SHP77 treated with DMSO at 0.1 percent for 48 hours (cell line): Measurements from ENCODE around the gene GSTT2.
"Not testable (repeated sequence)": the region's sequence is repeated elsewhere in the genome, so short reads cannot be mapped to it uniquely, and the experiment has no call there.

Experiments used
- DNase-seq: peaks from one replicate; lab custom pipeline; 2025; lab: John Stamatoyannopoulos, UW

Gene GSTT2

DNA sequence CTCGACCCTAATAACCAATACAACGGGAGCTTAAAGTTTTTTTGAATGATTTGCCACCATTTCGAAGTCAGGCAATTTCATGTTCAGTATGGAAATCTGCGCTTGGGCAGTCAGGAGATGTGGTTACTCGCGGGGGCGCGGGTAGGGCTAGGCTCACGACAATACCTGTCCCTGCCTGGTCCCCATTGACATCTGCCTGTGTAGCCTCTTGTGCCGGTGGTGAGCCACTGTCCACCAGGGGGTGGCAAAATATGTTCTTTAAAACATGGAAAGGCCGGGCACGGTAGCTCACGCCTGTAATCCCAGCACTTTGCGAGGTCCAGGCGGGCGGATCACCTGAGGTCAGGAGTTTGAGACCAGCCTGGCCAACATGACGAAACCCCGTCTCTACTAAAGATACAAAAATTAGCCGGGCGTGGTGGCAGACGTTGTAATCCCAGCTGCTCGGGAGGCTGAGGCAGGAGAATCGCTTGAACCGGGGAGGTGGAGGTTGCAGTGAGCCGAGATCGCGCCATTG lies 5.0 kb upstream of the GSTT2 start:
- DNase-seq = not testable (repeated sequence)

DNA sequence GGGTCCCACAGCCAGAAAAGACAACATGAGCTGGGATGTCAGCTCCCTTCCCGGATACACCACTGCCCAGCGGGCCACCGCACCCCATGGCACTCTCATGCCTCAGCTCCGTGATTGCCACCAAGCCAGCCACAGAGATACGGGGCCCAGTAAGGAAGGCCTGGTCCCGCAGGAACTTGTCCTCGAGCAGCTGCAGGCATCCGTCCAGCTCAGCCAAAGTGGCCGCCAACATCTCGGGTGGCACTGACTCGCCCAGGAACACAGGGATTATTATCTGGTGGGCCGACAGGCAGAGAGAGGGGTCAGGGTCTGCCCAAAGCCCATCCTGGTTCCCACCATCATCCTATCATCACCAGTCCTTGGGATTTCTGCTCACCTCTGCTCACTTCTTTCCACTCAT lies 2.6 kb upstream of the GSTT2 start:
- DNase-seq = not testable (repeated sequence)

DNA sequence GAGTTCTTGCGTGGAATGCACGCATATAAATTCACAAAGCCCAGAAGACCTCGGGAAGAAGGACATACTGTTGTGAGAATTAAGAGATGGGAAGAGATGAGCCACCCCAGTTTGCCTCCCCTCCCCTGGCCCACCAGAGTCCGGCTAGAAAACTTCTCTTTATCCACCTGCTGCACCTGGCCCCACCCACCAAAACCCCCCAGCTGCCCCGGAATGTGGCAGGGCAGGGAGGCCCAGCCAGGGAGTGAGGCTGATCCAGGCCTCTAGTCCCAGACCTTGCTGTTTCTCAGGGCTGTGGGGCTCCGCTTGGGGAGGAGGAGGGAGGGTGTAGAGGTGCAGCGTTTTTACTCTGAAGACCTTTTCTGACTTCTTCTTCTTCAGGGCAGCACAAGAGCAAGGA lies 633 bp downstream of the GSTT2 start:
- not testable (repeated sequence) for DNase-seq

DNA sequence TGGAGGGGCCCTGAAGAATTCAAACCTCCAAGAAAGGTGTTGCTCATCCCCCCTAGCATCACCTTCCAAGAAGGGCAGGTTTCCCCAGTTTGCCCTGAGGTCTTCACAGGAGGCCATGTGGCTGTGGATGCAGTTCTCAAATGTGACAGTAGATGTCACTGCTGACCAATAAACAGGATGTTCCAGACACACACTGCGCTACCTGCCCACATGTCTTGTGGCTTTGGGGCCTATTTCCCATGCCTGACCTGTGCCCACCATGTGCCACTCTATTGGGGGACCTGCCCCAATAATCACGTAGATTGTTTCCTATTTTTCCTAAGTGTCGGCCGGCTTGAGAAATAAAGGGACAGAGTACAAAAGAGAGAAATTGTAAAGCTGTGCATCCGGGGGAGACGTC lies 4.5 kb downstream of the GSTT2 start:
- no peak for DNase-seq

DNA sequence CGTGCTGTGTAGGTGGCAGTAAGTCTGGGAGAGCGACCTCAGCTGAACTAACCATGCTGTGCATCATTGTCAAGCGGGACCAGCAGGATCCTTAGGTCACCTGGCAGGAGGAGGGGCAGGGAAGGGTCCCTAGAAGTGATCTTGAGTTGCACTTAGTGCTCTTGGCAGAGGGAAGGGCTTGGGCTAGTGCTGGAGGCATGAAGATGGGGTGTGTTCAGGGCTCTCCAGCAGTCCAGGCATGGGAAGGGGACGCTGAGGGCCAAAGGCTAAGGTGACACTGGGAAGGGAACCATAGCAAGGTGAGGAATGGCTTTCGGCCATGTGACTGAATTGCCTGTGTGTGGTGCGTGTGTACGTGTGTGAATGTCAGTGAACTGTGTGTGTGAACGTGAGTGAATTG lies 6.2 kb downstream of the GSTT2 start:
- DNase-seq = not testable (repeated sequence)

DNA sequence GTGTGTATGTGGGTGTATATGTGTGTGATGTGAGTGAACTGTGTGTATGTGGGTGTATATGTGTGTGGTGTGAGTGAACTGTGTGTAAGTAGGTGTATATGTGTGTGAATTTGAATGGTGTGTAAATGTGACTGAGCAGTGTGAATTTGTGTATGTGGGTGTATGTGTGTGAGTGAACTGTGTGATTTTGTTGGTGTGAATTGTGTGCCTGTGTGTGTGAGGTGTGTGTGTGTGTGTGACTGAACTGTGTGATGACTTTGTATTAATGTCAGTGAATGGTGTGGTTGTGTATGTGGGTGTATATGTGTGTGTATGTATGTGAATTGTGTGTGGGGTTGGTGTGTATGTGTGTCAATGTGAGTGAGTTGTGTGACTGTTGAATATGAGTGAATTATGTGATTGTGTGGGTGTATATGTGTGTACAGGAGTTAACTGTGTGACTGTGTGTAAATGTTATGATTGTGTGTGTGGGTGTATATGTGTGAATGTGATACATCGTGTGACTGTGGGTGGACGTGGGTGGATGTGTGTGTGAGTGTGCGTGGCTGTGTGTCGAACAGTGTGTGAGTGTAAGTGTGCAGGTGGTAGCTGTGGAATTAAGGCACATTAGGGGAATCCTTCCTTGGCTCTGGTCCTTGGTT lies 6.7 kb downstream of the GSTT2 start:
- DNase-seq = not testable (repeated sequence)

DNA sequence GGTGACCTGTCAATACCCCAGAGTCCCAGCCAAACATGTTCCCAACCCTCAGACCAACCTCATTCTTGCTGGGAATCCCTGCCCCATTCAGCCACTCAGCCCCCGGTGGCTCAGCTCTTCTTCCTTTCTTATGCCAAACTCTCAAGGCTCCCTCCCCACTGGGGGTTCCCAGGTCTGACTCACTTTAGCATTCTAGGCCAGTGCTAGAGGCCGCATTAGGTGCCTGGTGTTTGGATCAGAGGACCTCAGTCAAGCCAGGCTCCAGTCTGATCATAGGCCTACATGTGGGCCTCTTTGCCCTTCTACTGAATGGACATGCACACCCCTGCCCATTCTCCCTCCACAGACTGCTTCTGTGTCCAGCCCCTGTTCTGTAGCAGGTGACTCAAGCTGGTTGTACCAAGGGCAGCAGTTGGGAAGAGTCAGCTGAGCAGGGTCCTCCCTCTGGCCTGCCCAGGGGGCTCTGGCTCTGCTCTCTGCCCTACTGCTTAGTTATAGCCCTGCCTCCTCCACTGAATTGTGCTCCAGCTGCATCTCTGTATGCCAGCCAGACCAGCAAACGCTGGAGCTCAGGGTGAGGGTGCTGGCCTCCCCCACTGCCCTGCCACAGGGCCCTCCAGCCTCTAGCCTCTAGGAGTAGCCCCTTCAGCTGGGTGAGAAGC lies 9.8 kb downstream of the GSTT2 start:
- not testable (repeated sequence) for DNase-seq

DNA sequence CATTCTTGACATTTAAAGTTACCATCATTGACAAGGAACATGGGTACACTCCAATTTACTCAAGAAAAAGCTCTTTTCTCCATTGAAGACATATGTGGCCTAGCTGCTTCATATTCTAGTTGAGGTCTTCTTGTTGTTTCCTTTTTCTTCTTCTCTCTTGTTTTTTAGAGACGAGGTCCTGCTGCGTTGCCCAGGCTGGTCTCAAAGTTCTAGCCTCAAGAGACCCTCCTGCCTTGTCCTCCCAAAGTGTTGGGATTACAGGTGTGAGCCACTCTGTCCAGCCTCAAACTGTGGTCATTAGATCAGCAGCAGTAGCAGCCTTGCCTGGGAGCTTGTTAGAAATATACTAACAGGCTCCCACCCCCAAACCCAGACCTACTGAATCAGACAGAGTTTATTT lies 13.1 kb downstream of the GSTT2 start:
- not testable (repeated sequence) for DNase-seq

DNA sequence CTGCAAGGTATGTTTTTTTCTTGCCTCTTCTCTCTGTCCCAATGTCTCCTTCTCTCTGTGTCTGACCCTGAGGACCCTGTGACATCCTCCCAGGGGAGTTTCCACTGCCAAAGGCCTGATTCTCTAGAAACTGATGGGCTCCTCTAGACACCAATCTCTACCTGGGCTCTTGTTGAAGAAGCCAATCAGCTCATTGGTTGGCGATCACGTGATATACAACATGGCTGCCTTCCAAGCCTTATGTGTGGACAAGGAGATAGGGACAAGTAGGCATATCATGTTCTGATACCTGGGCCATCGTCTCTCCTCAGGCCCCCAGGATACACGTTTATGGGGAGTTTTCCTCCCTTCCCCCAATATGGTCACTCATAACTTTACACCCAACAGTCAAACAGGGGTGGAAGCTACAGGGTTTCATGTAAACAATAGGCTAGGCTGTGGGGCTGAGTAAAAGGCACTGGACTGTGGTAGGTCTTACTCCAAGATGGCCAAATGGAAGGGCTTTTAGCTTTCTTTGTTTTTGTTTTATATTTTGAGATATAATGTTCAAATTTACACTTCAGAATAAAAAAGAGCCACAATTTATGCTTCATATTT lies 13.7 kb downstream of the GSTT2 start:
- not testable (repeated sequence) for DNase-seq

DNA sequence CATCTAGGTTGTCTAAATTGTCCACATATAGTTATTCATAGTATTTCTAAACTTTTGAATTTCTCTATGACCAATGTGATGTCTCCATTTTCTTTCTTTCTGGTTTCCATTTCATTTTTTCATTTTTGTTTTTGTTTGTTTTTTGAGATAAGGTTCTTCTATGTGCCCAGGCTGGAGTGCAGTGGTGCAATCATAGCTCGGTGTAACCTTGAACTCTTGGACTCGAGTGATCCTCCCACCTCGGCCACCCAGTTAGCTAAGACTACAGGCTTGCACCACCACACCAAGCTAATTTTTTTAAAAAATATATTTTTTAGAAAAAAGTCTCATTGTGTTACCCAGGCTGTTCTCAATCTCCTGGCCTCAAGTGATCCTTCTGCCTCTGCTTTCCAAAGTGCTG lies 17.2 kb downstream of the GSTT2 start:
- no peak for DNase-seq

DNA sequence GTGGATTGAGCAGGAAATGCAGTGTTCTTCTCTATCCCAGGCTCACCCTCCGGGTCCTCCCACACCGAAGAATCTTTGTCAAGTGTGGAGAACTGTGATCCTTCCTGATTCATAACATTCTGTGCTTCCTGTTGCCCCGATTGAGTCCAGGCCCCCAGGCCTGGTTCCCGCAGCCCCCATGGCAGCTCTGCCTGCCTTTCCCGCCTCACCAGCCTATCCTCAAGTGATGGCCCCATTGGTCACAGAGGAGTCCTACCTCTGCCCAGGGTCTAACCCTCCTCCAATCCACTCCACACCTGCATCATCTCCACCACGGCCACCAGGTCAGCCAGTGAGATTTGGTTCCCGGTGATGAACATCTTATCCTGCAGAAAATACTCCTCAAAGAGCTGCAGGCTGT lies 19.8 kb downstream of the GSTT2 start:
- not testable (repeated sequence) for DNase-seq

DNA sequence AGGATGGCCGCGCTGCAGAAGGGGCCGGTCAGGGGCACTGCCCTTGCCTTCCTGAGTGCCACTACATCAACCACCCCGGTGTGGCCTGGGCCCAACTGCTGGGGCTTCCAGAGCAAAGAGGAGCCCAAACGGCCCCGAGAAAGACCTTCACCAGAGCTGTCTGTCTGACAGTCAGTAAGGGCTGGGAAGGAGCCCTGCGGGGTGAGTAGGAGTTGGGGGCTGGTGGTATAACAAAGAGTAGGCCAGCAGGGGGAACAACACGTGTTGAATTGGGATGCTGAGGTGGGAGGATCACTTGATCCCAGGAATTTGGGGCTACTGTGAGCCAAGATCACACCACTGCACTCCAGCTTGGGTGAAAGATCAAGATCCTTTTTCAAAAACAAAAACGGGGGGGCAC lies 21.4 kb downstream of the GSTT2 start:
- DNase-seq = no peak

DNA sequence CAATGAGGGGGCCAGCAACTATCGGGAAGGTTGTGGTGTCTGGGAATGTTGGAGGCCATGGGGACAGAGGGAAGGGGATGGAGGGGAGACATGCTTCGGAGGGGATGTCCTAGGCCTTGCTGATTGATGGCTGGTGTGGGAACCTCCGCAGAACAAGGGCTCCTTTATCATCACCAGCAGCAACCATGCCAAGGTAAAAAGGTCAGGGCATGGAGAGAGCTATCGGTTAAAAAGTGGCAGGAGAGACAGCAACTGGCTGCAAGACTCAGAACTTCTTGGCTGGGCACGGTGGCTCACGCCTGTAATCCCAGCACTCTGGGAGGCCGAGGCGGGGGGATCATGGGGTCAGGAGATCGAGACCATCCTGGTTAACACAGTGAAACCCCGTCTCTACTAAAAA lies 22.3 kb downstream of the GSTT2 start:
- no peak for DNase-seq

DNA sequence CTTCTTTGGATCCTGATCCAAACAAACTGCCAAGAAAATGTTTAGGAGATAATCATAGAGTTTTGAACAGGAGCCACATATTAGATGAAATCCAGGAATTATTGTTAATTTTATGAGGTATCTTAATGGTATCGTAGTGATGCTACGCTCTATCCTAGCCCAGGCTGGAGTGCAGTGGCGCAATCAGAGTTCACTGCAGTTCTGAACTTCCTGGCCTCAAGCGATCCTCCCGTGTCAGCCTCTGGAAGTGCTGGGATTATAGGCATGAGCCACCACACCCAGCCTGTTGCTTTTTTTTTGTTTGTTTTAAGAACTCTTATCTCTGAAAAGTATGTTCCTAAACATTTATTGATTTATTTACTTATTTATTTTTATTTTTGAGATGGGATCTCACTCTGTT lies 22.9 kb downstream of the GSTT2 start:
- no peak for DNase-seq

DNA sequence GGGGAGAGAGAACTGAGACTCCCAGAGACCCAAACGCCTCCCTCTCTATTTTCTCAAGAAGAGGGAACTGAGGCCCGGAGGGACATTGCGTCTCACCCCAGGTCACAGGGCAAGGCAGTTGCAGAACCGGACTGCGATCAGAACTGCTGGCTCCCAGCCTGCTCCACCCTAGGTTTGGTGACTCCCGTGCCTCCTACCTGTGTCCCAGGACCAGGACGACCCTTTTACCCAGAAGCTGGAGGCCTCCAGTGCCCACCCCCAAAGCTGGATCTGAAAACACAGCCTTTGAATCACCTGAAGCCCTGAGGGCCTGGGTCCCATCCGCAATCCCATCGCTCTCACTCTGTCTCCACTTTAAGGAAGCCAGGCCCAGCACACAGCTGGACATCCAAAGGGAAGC lies 24.0 kb downstream of the GSTT2 start:
- no peak for DNase-seq

DNA sequence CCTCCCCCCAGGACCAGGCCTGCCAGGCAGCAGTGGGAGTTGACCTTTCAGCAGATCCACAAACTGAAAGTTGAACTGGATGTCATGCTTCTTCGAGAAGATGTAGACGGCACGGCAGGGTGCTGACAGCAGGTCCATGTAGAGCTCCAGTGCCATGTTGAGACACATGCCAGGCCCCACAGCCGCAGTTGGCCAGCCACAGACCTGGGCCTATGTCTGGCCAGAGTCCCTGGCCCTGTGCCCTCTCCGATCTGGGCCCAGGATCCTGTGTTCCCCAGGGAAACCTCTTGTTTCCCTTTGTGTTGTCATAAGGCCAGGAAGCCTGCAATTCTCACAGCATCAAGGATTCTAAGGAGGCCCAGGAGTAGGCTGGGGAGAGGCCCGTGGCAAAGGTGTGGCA lies 25.3 kb downstream of the GSTT2 start, which contains the start of gene GSTT4:
TSS of gene GSTT4 (minus strand) at position 253 of the 400 bp plus-strand sequence. CDS start at position 156, 97 bp downstream.
- no peak for DNase-seq

DNA sequence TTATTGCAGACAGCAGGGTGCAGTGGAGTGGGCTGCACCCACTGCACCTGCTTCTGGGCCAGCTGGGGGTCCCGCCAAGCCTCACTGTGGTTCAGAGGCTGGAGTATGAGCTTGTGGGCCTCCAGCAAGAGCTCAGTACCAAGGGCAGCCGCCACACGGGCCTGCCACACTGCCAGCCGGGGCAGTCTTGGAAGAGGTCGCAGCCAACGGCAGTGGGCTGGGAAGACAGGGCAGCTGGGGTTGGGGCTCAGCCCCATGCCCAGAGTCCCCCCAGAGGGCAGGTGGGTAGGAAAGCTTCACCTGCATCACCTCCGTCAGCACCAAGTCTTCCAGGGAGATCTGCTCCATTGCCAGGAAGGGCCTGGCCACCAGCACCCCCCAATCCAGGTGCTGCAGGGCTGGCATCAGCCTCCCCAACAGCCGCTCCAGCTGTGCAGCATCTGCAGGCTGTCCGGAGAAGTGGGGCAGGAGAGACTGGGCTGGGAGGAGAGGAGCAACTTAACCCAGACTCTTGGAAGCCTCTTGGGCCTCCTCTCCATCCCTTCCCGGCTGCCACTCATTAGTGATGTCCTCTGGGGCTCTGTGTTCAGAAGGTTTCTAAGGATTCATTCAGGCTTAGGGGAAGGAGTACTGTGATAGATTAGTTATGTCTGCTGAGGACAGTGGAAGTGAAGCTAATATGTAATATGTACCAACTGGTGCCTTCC lies 26.4 kb downstream of the GSTT2 start:
- DNase-seq = no peak

DNA sequence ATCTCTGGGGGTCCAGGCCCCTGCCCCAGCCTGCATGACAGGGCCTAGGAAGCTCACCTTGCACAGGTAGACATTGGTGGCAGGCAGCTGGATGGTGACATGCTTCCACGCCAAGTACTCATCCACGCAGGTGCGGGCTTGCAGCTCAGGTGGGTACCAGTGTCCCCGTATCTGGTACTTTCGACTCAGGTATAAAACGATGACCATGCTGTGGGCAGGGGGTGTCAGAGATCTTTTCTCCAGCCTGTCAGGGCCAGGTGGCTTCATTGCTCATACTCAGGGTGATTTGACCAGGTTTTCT lies 26.9 kb downstream of the GSTT2 start:
- DNase-seq = no peak

DNA sequence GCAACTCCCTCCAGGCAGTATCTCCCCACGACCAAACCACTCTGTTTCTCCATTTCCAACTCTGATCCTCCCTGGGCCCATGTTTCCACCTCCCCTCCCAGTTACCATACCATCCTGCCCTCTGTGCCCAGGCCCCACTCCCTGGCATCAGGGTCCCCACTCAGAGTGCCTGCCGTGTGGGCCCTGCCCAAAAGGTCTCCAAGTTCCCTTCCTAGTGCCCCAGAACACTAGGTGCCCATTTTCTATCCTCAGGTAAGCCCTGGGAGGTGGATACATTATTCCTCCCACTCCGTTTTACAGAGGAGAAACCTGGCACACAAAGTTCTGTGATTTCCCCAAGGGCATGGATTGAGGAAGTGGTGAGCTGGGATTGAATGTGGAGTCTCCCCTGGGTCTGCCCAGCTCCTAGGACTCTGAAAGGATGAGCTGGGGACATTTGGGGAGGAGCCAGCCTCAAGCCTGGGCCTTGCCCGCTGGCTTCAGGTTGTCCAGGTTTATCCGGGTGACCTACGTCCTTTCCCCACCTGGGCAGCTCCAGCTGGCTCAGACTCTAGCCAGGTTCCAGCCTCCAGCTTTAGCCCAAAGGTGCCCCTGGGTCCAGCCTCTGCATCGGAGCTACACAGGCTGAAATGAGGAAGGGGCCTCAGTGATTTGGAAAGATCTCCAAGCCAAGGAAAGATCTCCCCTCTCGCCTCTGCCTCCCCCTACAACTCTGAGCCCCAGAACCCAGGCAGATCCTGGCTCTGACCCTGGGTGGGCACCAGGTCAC lies 27.5 kb downstream of the GSTT2 start:
- no peak for DNase-seq

DNA sequence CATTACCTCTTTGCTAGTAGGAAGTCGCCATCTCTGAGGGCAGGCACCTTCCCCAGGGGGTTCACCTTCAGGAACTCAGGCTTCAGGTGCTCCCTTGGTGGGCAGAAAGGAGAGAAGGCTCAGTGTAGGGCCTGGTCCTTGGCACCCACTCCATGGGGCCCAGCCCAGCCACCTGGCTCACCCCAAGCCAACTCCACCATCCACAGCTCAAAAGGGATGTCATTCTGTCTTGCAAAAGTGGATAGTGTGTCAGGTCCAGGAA lies 28.0 kb downstream of the GSTT2 start:
- DNase-seq = no peak

DNA sequence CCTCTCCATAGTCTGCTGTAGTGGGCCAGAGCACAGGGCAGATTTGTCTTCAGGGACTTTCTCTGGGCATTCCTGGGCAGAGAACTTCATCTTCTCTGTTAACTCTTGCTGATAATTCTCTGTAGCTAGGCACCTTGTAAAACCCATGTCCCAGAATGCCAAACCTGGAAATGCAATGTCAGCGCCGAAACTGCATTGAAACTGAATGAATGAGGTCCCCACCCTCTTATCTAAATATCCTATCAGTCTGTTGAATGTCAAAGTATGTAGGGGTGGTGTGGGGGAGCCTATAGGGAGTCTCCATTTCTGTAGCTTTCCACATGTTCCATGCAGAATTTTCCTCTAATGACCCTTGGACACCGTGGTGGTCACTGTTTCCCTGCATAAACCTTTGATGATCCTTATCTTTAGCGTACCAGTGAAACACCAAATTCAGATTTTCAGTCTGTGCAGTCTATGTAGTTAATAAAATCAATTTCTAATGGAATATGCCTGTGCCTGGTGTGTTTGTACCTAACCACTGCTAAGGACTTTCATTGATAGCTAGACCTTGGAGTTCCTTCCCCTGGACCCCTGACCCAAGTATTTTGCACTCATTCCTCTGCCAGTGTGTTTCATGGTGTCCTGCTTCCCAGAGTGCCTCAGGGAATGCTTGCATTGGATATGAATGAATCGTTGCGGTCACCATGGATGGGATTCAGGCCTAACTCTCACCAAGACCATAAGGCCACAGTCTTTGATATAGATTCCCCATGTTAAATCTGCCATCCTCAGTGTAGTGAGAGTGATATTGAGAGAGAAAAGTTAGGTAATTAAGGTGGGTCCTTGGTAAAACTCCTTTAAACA lies 28.7 kb downstream of the GSTT2 start:
- DNase-seq = no peak
